MM.1S (cell line): Measurements from ENCODE around the gene CYP24A1.

Experiments used
- DNase-seq: peaks from one replicate; pipeline ENCODE4 v3.0.0-alpha.2; 2015
- H2AFZ ChIP-seq: fragments of 300-600 bp; sonication (generic); 2 replicates; pipeline ENCODE4 v1.6.0; 2016; ENCODE audit warnings: antibody characterized with exemption, low read length
- H3F3A ChIP-seq: fragments of 300-600 bp; sonication (generic); 2 replicates; pipeline ENCODE4 v1.6.1; 2016; ENCODE audit warnings: mild to moderate bottlenecking, antibody characterized with exemption, low read length, moderate library complexity, mixed read lengths; ENCODE audit not compliant: insufficient read depth
- H3K27ac ChIP-seq: fragments of 300-600 bp; sonication (generic); 2 replicates; pipeline ENCODE4 v1.5.1; 2016; ENCODE audit warnings: mild to moderate bottlenecking, low read length
- H3K27me3 ChIP-seq: fragments of 300-600 bp; sonication (generic); replicated peaks from 2 replicates; pipeline ENCODE4 v1.6.0; 2016; ENCODE audit warnings: low read length; ENCODE audit not compliant: insufficient read depth
- H3K36me3 ChIP-seq: fragments of 300-600 bp; sonication (generic); replicated peaks from 2 replicates; pipeline ENCODE4 v1.6.1; 2016; ENCODE audit warnings: mild to moderate bottlenecking, low read length, mixed read lengths; ENCODE audit not compliant: insufficient read depth
- H3K4me1 ChIP-seq: fragments of 300-600 bp; sonication (generic); 2 replicates; pipeline ENCODE4 v1.6.1; 2016; ENCODE audit warnings: low read length, mixed read lengths
- H3K4me2 ChIP-seq: fragments of 300-600 bp; sonication (generic); 2 replicates; pipeline ENCODE4 v1.6.0; 2016; ENCODE audit warnings: low read depth, low read length
- H3K4me3 ChIP-seq: fragments of 300-600 bp; sonication (generic); 2 replicates; pipeline ENCODE4 v1.5.1; 2016; ENCODE audit warnings: low read length, mixed read lengths
- H3K79me2 ChIP-seq: fragments of 300-600 bp; sonication (generic); 2 replicates; pipeline ENCODE4 v1.6.1; 2016; ENCODE audit warnings: mixed run types, low read length, mixed read lengths
- H3K9ac ChIP-seq: fragments of 300-600 bp; sonication (generic); 2 replicates; pipeline ENCODE4 v1.6.1; 2016; ENCODE audit warnings: low read length, mixed read lengths
- H3K9me2 ChIP-seq: fragments of 300-600 bp; sonication (generic); replicated peaks from 2 replicates; pipeline ENCODE4 v1.6.1; 2016; ENCODE audit warnings: mild to moderate bottlenecking, low read length, mixed read lengths; ENCODE audit not compliant: insufficient read depth
- H3K9me3 ChIP-seq: fragments of 300-600 bp; sonication (generic); replicated peaks from 2 replicates; pipeline ENCODE4 v1.6.1; 2016; ENCODE audit warnings: mild to moderate bottlenecking, low read length, mixed read lengths; ENCODE audit not compliant: insufficient read depth
- H4K20me1 ChIP-seq: fragments of 300-600 bp; sonication (generic); 2 replicates; pipeline ENCODE4 v1.6.1; 2016; ENCODE audit warnings: mild to moderate bottlenecking, low read length, moderate library complexity, mixed read lengths; ENCODE audit not compliant: insufficient read depth
- EZH2 ChIP-seq: fragments of 300-600 bp; sonication (generic); optimal IDR thresholded peaks from 2 replicates; pipeline ENCODE3; 2017; ENCODE audit warnings: low read depth, mild to moderate bottlenecking, antibody characterized with exemption, low read length, mixed read lengths
- EZH2phosphoT487 ChIP-seq: fragments of 300-600 bp; sonication (generic); IDR thresholded peaks from 2 replicates; pipeline ENCODE4 v1.6.1; 2018; ENCODE audit warnings: antibody characterized with exemption, low read length
- TF ChIP-seq, protein P1 (sequence below): fragments of 300-600 bp; sonication (generic); IDR thresholded peaks from 2 replicates; pipeline ENCODE4 v1.5.1; 2016; ENCODE audit warnings: antibody characterized with exemption, low read length, mixed read lengths

Gene CYP24A1

DNA sequence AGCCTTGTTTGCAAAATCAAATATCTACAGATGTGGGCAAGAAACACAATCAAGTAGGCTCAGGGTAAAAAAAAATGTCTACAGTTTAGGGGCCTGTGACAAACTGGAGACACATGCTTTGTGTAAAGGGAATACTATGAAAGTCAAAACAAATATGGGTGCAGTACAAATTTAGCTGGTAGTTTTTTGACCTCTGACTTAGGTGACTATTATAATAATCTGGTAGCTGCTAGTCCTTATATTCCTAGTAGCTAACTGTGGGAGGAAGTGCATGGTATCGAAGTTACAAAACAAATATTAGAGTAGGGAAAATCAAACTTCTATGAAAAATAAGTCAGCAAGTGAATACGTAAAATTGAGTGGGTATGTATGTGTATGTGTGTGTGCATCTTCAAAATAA is 35.4 kb downstream of the CYP24A1 start:
- no peak overlapping the region for H3K4me2 ChIP-seq
- no peak overlapping the region for H3K9ac ChIP-seq
- H3K79me2 ChIP-seq, result no peaks in the 10 kb centered on the region
- no peaks in the 10 kb centered on the region for H4K20me1 ChIP-seq
- no peaks in the 10 kb centered on the region for H3K9me3 ChIP-seq
- H3K9me2 ChIP-seq, result no peaks in the 10 kb centered on the region
- H3K4me1 ChIP-seq, result no peaks in the 10 kb centered on the region
- no peak overlapping the region for H3K4me3 ChIP-seq
- H3F3A ChIP-seq, result no peaks in the 10 kb centered on the region
- TF ChIP-seq EZH2phosphoT487 (no peak), EZH2 (no peak)
- TF ChIP-seq, protein P1, sequence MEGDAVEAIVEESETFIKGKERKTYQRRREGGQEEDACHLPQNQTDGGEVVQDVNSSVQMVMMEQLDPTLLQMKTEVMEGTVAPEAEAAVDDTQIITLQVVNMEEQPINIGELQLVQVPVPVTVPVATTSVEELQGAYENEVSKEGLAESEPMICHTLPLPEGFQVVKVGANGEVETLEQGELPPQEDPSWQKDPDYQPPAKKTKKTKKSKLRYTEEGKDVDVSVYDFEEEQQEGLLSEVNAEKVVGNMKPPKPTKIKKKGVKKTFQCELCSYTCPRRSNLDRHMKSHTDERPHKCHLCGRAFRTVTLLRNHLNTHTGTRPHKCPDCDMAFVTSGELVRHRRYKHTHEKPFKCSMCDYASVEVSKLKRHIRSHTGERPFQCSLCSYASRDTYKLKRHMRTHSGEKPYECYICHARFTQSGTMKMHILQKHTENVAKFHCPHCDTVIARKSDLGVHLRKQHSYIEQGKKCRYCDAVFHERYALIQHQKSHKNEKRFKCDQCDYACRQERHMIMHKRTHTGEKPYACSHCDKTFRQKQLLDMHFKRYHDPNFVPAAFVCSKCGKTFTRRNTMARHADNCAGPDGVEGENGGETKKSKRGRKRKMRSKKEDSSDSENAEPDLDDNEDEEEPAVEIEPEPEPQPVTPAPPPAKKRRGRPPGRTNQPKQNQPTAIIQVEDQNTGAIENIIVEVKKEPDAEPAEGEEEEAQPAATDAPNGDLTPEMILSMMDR, result no peak
- H3K27ac ChIP-seq, result no peak overlapping the region
- DNase-seq, result no peak
- no peaks in the 10 kb centered on the region for H3K36me3 ChIP-seq
- no peak overlapping the region for H2AFZ ChIP-seq
- H3K27me3 ChIP-seq, result no peaks in the 10 kb centered on the region

DNA sequence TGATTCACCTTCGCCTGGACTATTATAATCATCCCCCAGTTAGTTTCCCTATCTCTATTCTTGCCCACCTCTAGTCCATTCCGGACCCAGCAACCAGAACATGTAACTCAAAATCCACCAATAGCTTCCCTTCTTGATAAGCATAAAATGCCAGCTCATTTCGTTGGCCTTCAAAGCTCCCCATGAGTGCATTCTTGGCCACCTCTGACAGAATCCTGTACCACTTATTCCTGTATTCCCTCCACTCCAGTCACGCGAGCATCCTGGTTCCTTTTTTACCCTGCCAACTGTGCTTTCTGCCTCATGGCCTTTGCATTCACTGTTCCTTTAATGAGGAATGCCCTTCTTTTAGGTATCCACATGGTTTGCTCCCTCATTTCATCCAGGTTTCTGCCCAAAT is 36.7 kb downstream of the CYP24A1 start:
- Histone ChIP-seq H3K4me3 (no peak overlapping the region), H3K4me2 (no peak overlapping the region), H3K27ac (no peak overlapping the region), H3K4me1 (peaks cover 5% of the 10 kb centered on the region; the same call in 1 of the 2 replicates), H3K9me3 (no peaks in the 10 kb centered on the region), H3K9ac (no peak overlapping the region), H3F3A (no peaks in the 10 kb centered on the region), H3K9me2 (no peaks in the 10 kb centered on the region), H3K27me3 (no peaks in the 10 kb centered on the region), H3K36me3 (no peaks in the 10 kb centered on the region), H3K79me2 (no peaks in the 10 kb centered on the region), H2AFZ (no peak overlapping the region), H4K20me1 (no peaks in the 10 kb centered on the region)
- no peak for DNase-seq
- TF ChIP-seq, protein P1, result no peak
- TF ChIP-seq EZH2 (no peak), EZH2phosphoT487 (no peak)

DNA sequence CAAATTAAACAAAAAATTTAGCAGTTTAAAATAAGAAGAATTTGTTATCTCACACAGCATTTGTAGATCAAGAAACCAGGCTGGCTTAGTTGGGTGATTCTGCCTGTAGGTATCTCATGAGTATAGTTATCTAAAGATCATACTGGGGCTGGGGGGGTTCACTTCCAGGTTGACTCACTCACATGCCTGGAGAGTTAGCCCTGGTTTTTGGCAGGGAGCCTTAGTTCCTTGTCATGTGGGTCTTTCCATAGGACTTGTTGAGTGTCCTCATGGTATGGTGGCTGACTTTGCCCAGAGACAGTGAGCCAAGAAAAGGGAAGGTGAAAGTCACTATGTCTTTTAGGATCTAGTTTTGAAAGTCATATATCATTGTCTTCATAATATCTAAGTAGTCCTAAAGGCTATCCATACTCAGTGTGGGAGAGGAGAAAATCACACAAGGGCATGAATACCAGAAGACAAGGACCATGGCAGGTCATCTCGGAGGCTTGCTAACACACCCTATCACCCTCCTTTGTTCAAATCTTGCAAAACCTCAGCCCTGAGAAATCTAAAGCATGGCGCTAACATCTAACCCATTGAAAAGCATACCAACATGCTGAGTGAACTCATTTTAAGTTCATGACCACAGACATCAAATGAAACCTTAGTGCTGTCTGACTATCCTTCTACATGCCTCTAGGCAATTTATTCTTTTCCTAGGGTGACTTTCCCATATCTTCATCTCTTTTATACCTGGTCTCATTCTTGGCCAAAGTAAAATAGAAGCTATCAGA is 39.2 kb downstream of the CYP24A1 start:
- TF ChIP-seq EZH2 (no peak), EZH2phosphoT487 (no peak)
- TF ChIP-seq, protein P1, result no peak
- Histone ChIP-seq H3K4me3 (no peak overlapping the region), H3K9ac (no peak overlapping the region), H3K36me3 (no peaks in the 10 kb centered on the region), H3K4me1 (peaks cover 5% of the 10 kb centered on the region; the same call in 1 of the 2 replicates), H3F3A (no peaks in the 10 kb centered on the region), H3K79me2 (no peaks in the 10 kb centered on the region), H3K9me3 (no peaks in the 10 kb centered on the region), H3K27ac (no peak overlapping the region), H4K20me1 (no peaks in the 10 kb centered on the region), H3K4me2 (no peak overlapping the region), H3K27me3 (no peaks in the 10 kb centered on the region), H3K9me2 (no peaks in the 10 kb centered on the region), H2AFZ (no peak overlapping the region)
- DNase-seq, result no peak
